ENCODE data around the gene ELL. TPM values are rescaled to one million over a fixed set of nuclear protein-coding genes. Genes with fewer than 3 reads are reported as not detected.

The ELL gene
- total RNA-seq, 1 donor from 2014 or later = 19.2 TPM

GRCh38 chr19:18421371-18421959, 100.4 kb downstream of the ELL start:
- H3K4me1 Mint-ChIP-seq = peaks cover 59% of the 10 kb centered on the region
- no peaks in the 10 kb centered on the region for H3K9me3 Mint-ChIP-seq
- no peak overlapping the region for H3K27ac Mint-ChIP-seq
- H3K36me3 Mint-ChIP-seq = no peaks in the 10 kb centered on the region
- no peaks in the 10 kb centered on the region for H3K27me3 Mint-ChIP-seq (ENCODE audit: low read depth)
- TF ChIP-seq CTCF (IDR thresholded peaks at IDR 0.05; ENCODE audit: unreplicated experiment) = no peak
- no peak for DNase-seq (ENCODE audit: low spot score in 2 of 2, unreplicated experiment in 2 of 2)
- peak overlapping the region; percentile 75 for H3K4me3 Mint-ChIP-seq

- no peak for DNase-seq (ENCODE audit: low spot score in 2 of 2, unreplicated experiment in 2 of 2)
- peaks cover 61% of the 10 kb centered on the region for H3K4me1 Mint-ChIP-seq
- no peaks in the 10 kb centered on the region for H3K27me3 Mint-ChIP-seq (ENCODE audit: low read depth)
- peak overlapping the region; percentile 75 for H3K4me3 Mint-ChIP-seq
- no peak overlapping the region for H3K27ac Mint-ChIP-seq
- H3K9me3 Mint-ChIP-seq = no peaks in the 10 kb centered on the region
- no peaks in the 10 kb centered on the region for H3K36me3 Mint-ChIP-seq
- no peak for TF ChIP-seq CTCF (IDR thresholded peaks at IDR 0.05; ENCODE audit: unreplicated experiment)
These were observed 100.9 kb downstream of the ELL start for GRCh38 chr19:18420930-18421329.

GRCh38 chr19:18419699-18420460, 102.0 kb downstream of the ELL start:
- TF ChIP-seq CTCF (IDR thresholded peaks at IDR 0.05; ENCODE audit: unreplicated experiment) = no peak
- H3K27ac Mint-ChIP-seq = peak overlapping the region; percentile 25
- peak overlapping the region; percentile 75 for H3K4me3 Mint-ChIP-seq
- H3K36me3 Mint-ChIP-seq = no peaks in the 10 kb centered on the region
- H3K4me1 Mint-ChIP-seq = peaks cover 67% of the 10 kb centered on the region
- H3K27me3 Mint-ChIP-seq (ENCODE audit: low read depth) = no peaks in the 10 kb centered on the region
- H3K9me3 Mint-ChIP-seq = no peaks in the 10 kb centered on the region
- DNase-seq (ENCODE audit: low spot score in 2 of 2, unreplicated experiment in 2 of 2) = no peak

GRCh38 chr19:18419195-18419698, 102.6 kb downstream of the ELL start, which contains the start of gene SSBP4:
Gene SSBP4, plus strand, starts transcription at chr19:18419398. Its CDS starts 251 bp downstream, at chr19:18419649.
- no peaks in the 10 kb centered on the region for H3K27me3 Mint-ChIP-seq (ENCODE audit: low read depth)
- H3K27ac Mint-ChIP-seq = peak within 1 kb of the TSS; percentile 92
- no peaks in the 10 kb centered on the region for H3K9me3 Mint-ChIP-seq
- no peak for TF ChIP-seq CTCF (IDR thresholded peaks at IDR 0.05; ENCODE audit: unreplicated experiment)
- peaks cover 68% of the 10 kb centered on the region for H3K4me1 Mint-ChIP-seq
- H3K36me3 Mint-ChIP-seq = no peaks in the 10 kb centered on the region
- H3K4me3 Mint-ChIP-seq = peak within 1 kb of the TSS; percentile 75
- peak; percentile 71 to 77 for DNase-seq (ENCODE audit: low spot score in 2 of 2, unreplicated experiment in 2 of 2)

- peak overlapping the region; percentile 92 for H3K27ac Mint-ChIP-seq
- no peaks in the 10 kb centered on the region for H3K27me3 Mint-ChIP-seq (ENCODE audit: low read depth)
- no peaks in the 10 kb centered on the region for H3K9me3 Mint-ChIP-seq
- H3K4me3 Mint-ChIP-seq = peak overlapping the region; percentile 65
- H3K36me3 Mint-ChIP-seq = no peaks in the 10 kb centered on the region
- peaks cover 66% of the 10 kb centered on the region for H3K4me1 Mint-ChIP-seq
- TF ChIP-seq CTCF (IDR thresholded peaks at IDR 0.05; ENCODE audit: unreplicated experiment) = no peak
- DNase-seq (ENCODE audit: low spot score in 2 of 2, unreplicated experiment in 2 of 2) = no peak
These were observed 103.2 kb downstream of the ELL start for GRCh38 chr19:18418483-18419194.
